GM12878 (cell line): ENCODE results near the gene NUDT5. TPM values are rescaled to one million over a fixed set of nuclear protein-coding genes. Genes with fewer than 3 reads are reported as not detected.

Source experiments
- FOS ChIP-seq: IDR thresholded peaks from 3 replicates; pipeline ENCODE4 v1.6.1; 2011; ENCODE audit warnings: borderline replicate concordance; ENCODE audit not compliant: insufficient read length; ENCODE audit errors: extremely low read depth
- FOXK2 ChIP-seq: fragments of 450-650 bp; IDR thresholded peaks from 2 replicates; pipeline ENCODE4 v1.6.1; 2017; ENCODE audit warnings: mild to moderate bottlenecking, moderate library complexity
- HSF1 ChIP-seq: fragments of 150-350 bp; IDR thresholded peaks from 2 replicates; pipeline ENCODE4 v1.6.1; 2014; ENCODE audit warnings: mild to moderate bottlenecking, low read depth, low read length
- IKZF2 ChIP-seq, 2 experiments: fragments of 450-650 bp; IDR thresholded peaks; 2 replicates each; pipeline ENCODE4 v1.6.1; 2017; ENCODE audit warnings: mild to moderate bottlenecking in 2 of 2, moderate library complexity in 2 of 2
- JUNB ChIP-seq: IDR thresholded peaks from 2 replicates; pipeline ENCODE4 v1.6.1; 2016; ENCODE audit warnings: antibody characterized with exemption, mild to moderate bottlenecking
- NR2C2 ChIP-seq: IDR thresholded peaks from 2 replicates; pipeline ENCODE4 v1.6.1; 2011; ENCODE audit warnings: borderline replicate concordance, low read depth; ENCODE audit not compliant: control insufficient read depth, insufficient read length
- RAD21 ChIP-seq: IDR thresholded peaks from 2 replicates; pipeline ENCODE4 v1.6.1; 2011; ENCODE audit warnings: mild to moderate bottlenecking, low read depth, low read length, moderate library complexity; ENCODE audit not compliant: insufficient read depth
- RFX5 ChIP-seq: IDR thresholded peaks from 2 replicates; pipeline ENCODE4 v1.6.1; 2011; ENCODE audit warnings: low read depth, low read length, improper control_type of control experiment
- SIX5 ChIP-seq: IDR thresholded peaks from 2 replicates; pipeline ENCODE4 v1.6.1; 2011; ENCODE audit warnings: mild to moderate bottlenecking, low read depth, low read length, moderate library complexity; ENCODE audit not compliant: severe bottlenecking
- SUPT20H ChIP-seq: IDR thresholded peaks from 2 replicates; pipeline ENCODE4 v1.6.1; 2011; ENCODE audit warnings: low read depth, mild to moderate bottlenecking, low read length, moderate library complexity, borderline replicate concordance; ENCODE audit not compliant: control insufficient read depth
- ZNF24 ChIP-seq: fragments of 450-650 bp; IDR thresholded peaks from 2 replicates; pipeline ENCODE4 v1.6.1; 2017; ENCODE audit warnings: antibody characterized with exemption, mild to moderate bottlenecking
- polyA plus RNA-seq, 11 experiments: library from polyadenylated mRNA; depleted of rRNA in 4 of 11; unstranded in 6 of 11; stranded (reverse) in 5 of 11; fragments of >200 nt; fragmentation: Nextera tagmentation in 4 of 11; fragmentation: Illumina TruSeq in 1 of 11; extraction: Ambion mirVana in 4 of 11; extraction: Trizol in 1 of 11; gene quantifications; 1 replicate in 1 of 11; 2 replicates in 10 of 11; pipeline versions ENCODE4 v1.2.1 to v1.2.3, GENCODE V29; 2011 to 2016; ENCODE audit warnings: inconsistent platforms in 2 of 11, missing spikeins in 2 of 11, low read depth in 1 of 11
- total RNA-seq, 4 experiments: library from RNA; depleted of rRNA in 3 of 4; stranded (reverse); fragments of >200 nt in 3 of 4; fragmentation: Illumina TruSeq in 1 of 4; extraction: Trizol in 1 of 4; gene quantifications; 2 replicates each; pipeline versions ENCODE4 v1.2.1 to v1.2.3, GENCODE V29; 2013 to 2021
- TF ChIP-seq, protein P1 (sequence below): IDR thresholded peaks from 2 replicates; pipeline ENCODE4 v1.6.1; 2012; ENCODE audit warnings: mild to moderate bottlenecking, low read depth, low read length
- TF ChIP-seq, protein P2 (sequence below): fragments of 450-650 bp; IDR thresholded peaks from 2 replicates; pipeline ENCODE4 v1.6.1; 2017; ENCODE audit warnings: borderline replicate concordance
- TF ChIP-seq, protein P3 (sequence below): fragments of 450-650 bp; IDR thresholded peaks from 2 replicates; pipeline ENCODE4 v1.6.1; 2016; ENCODE audit warnings: mild to moderate bottlenecking

Gene NUDT5
- total and polyA plus RNA-seq, 10 of the 15 experiments (the other 5 are each of a cell fraction or from before 2014, with no cell fraction given), result 74.1 to 345 (median 153) TPM

- no peak for TF ChIP-seq RFX5
- no peak for TF ChIP-seq FOS
- TF ChIP-seq SUPT20H, result no peak
- TF ChIP-seq, protein P1, sequence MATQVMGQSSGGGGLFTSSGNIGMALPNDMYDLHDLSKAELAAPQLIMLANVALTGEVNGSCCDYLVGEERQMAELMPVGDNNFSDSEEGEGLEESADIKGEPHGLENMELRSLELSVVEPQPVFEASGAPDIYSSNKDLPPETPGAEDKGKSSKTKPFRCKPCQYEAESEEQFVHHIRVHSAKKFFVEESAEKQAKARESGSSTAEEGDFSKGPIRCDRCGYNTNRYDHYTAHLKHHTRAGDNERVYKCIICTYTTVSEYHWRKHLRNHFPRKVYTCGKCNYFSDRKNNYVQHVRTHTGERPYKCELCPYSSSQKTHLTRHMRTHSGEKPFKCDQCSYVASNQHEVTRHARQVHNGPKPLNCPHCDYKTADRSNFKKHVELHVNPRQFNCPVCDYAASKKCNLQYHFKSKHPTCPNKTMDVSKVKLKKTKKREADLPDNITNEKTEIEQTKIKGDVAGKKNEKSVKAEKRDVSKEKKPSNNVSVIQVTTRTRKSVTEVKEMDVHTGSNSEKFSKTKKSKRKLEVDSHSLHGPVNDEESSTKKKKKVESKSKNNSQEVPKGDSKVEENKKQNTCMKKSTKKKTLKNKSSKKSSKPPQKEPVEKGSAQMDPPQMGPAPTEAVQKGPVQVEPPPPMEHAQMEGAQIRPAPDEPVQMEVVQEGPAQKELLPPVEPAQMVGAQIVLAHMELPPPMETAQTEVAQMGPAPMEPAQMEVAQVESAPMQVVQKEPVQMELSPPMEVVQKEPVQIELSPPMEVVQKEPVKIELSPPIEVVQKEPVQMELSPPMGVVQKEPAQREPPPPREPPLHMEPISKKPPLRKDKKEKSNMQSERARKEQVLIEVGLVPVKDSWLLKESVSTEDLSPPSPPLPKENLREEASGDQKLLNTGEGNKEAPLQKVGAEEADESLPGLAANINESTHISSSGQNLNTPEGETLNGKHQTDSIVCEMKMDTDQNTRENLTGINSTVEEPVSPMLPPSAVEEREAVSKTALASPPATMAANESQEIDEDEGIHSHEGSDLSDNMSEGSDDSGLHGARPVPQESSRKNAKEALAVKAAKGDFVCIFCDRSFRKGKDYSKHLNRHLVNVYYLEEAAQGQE, result no peak
- peak; percentile 84 for TF ChIP-seq NR2C2
- TF ChIP-seq, protein P2, sequence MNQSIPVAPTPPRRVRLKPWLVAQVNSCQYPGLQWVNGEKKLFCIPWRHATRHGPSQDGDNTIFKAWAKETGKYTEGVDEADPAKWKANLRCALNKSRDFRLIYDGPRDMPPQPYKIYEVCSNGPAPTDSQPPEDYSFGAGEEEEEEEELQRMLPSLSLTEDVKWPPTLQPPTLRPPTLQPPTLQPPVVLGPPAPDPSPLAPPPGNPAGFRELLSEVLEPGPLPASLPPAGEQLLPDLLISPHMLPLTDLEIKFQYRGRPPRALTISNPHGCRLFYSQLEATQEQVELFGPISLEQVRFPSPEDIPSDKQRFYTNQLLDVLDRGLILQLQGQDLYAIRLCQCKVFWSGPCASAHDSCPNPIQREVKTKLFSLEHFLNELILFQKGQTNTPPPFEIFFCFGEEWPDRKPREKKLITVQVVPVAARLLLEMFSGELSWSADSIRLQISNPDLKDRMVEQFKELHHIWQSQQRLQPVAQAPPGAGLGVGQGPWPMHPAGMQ, result no peak
- TF ChIP-seq FOXK2, result peak; percentile 87
- TF ChIP-seq, protein P3, sequence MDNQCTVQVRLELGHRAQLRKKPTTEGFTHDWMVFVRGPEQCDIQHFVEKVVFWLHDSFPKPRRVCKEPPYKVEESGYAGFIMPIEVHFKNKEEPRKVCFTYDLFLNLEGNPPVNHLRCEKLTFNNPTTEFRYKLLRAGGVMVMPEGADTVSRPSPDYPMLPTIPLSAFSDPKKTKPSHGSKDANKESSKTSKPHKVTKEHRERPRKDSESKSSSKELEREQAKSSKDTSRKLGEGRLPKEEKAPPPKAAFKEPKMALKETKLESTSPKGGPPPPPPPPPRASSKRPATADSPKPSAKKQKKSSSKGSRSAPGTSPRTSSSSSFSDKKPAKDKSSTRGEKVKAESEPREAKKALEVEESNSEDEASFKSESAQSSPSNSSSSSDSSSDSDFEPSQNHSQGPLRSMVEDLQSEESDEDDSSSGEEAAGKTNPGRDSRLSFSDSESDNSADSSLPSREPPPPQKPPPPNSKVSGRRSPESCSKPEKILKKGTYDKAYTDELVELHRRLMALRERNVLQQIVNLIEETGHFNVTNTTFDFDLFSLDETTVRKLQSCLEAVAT, result peak; percentile 61
- TF ChIP-seq IKZF2 (IDR thresholded peaks at IDR 0.05), result 0 out of 4 replicates have a peak, but pooled peaks have one; percentile 23 to 31
- TF ChIP-seq RAD21, result no peak
- TF ChIP-seq JUNB, result no peak
- TF ChIP-seq ZNF24, result no peak
- 0 out of 2 replicates have a peak, but pooled peaks have one; percentile 42 for TF ChIP-seq HSF1
- TF ChIP-seq SIX5, result peak; percentile 38
Observed at GRCh38 chr10:12195603-12196506, at the start of gene NUDT5, which contains the start of gene CDC123 (continued).
